ENCODE data around the gene EIF3A.

GRCh38 chr10:119078422-119079179, 2.0 kb downstream of the EIF3A start:
- TF ChIP-seq POLR2A (IDR thresholded peaks at IDR 0.05; ENCODE audit: low read depth, low read length): 0 out of 2 replicates have a peak, but pooled peaks have one; percentile 10
- no peak for TF ChIP-seq TAF1 (IDR thresholded peaks at IDR 0.05; ENCODE audit: borderline replicate concordance, low read depth, low read length)

All from GM12892 (cell line).